Duodenal mucosa (tissue), 2 donors: ENCODE results near the gene KCTD15.
A peak's percentile ranks its signal among the peaks of the same experiment; 100 is the strongest.

Experiments used
- H3K27ac ChIP-seq: one replicate; pipeline ENCODE4 v1.7.0; 2013; ENCODE audit warnings: low read depth, low read length
- H3K27me3 ChIP-seq, 2 donors: one replicate each; pipeline ENCODE4 v1.7.0; 2013; ENCODE audit warnings: low read length in 2 of 2, control low read depth in 1 of 2; ENCODE audit not compliant: insufficient read depth in 2 of 2, control insufficient read depth in 1 of 2
- H3K36me3 ChIP-seq, 2 donors: one replicate each; pipeline ENCODE4 v1.7.0; 2013; ENCODE audit warnings: low read length in 2 of 2, control low read depth in 1 of 2; ENCODE audit not compliant: insufficient read depth in 2 of 2, control insufficient read depth in 1 of 2
- H3K4me1 ChIP-seq, 2 donors: one replicate each; pipeline ENCODE4 v1.7.0; 2013; ENCODE audit warnings: low read length in 2 of 2, control low read depth in 1 of 2; ENCODE audit not compliant: insufficient read depth in 2 of 2, control insufficient read depth in 1 of 2
- H3K4me3 ChIP-seq, 2 donors: one replicate each; pipeline ENCODE4 v1.7.0; 2013; ENCODE audit warnings: low read length in 2 of 2, low read depth in 1 of 2
- H3K9ac ChIP-seq, 2 donors: one replicate each; pipeline ENCODE4 v1.7.0; 2013; ENCODE audit warnings: low read length in 2 of 2, low read depth in 1 of 2
- H3K9me3 ChIP-seq, 2 donors: one replicate each; pipeline ENCODE4 v1.7.0; 2013; ENCODE audit warnings: low read length in 2 of 2, control low read depth in 1 of 2; ENCODE audit not compliant: control insufficient read depth in 1 of 2

The KCTD15 gene

DNA sequence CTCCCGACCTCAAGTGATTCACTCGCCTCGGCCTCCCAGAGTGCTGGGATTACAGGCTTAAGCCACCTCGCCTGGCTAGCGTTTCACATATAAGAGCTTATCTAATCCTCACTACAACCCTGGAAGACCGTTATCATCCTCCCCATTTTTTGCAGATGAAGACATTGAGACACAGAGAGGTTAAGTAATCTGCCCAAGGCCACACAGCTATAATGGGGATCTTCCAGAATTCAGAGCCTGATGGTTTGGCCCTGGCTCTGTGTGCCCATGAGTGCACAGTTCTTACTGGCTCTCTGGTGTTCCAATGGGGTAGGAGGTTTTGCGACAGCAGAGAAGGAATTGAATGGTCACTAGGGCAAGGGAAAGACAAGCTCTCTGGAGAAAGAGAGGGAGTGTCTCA, 16.8 kb upstream of the KCTD15 start:
- no peak overlapping the region for H3K9ac ChIP-seq
- no peak overlapping the region for H3K4me3 ChIP-seq
- peaks cover 0 to 4% of the 10 kb centered on the region in 2 donors for H3K4me1 ChIP-seq
- no peaks in the 10 kb centered on the region for H3K36me3 ChIP-seq
- H3K9me3 ChIP-seq: no peaks in the 10 kb centered on the region
- H3K27ac ChIP-seq: no peak overlapping the region
- peaks cover 19 to 22% of the 10 kb centered on the region in 2 donors for H3K27me3 ChIP-seq

- no peak overlapping the region for H3K27ac ChIP-seq
Measured at GRCh38 chr19:33780251-33780650, 16.4 kb upstream of the KCTD15 start.

DNA sequence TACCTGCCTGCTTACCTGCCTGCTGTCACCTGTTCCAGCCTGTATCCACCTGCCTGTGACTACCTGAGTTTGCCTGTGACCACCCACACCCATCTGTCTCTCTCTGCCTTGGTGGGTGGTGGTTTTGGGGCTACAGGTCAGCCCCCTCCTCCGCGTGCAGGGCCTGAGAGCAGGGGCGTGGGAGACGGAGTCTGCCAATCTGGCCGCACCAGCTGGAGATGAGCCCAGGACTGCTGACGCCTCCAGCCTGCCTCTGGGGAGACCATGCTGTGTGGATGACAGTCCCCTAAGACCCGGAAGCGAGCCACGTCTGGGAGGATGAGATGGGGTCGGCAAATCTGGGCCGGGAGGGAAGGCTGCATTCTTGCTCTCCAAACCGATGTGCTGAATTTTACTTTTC, 15.9 kb upstream of the KCTD15 start:
- Histone ChIP-seq H3K4me3 (no peak overlapping the region), H3K9ac (no peak overlapping the region), H3K4me1 (peaks cover 0 to 4% of the 10 kb centered on the region in 2 donors), H3K36me3 (no peaks in the 10 kb centered on the region), H3K27ac (no peak overlapping the region), H3K9me3 (no peaks in the 10 kb centered on the region), H3K27me3 (peaks cover 19 to 22% of the 10 kb centered on the region in 2 donors)

More at GRCh38 chr19:33780251-33780650, 16.4 kb upstream of the KCTD15 start:
- Histone ChIP-seq H3K9me3 (no peaks in the 10 kb centered on the region), H3K4me3 (no peak overlapping the region), H3K27me3 (peaks cover 19 to 22% of the 10 kb centered on the region in 2 donors), H3K36me3 (no peaks in the 10 kb centered on the region), H3K4me1 (peaks cover 0 to 4% of the 10 kb centered on the region in 2 donors), H3K9ac (no peak overlapping the region)

- Histone ChIP-seq H3K9ac (no peak overlapping the region), H3K9me3 (no peaks in the 10 kb centered on the region), H3K4me1 (peaks cover 0 to 4% of the 10 kb centered on the region in 2 donors), H3K36me3 (no peaks in the 10 kb centered on the region), H3K27ac (no peak overlapping the region), H3K4me3 (no peak overlapping the region), H3K27me3 (peaks cover 19 to 22% of the 10 kb centered on the region in 2 donors)
Measured at GRCh38 chr19:33781415-33781935, 15.2 kb upstream of the KCTD15 start.

DNA sequence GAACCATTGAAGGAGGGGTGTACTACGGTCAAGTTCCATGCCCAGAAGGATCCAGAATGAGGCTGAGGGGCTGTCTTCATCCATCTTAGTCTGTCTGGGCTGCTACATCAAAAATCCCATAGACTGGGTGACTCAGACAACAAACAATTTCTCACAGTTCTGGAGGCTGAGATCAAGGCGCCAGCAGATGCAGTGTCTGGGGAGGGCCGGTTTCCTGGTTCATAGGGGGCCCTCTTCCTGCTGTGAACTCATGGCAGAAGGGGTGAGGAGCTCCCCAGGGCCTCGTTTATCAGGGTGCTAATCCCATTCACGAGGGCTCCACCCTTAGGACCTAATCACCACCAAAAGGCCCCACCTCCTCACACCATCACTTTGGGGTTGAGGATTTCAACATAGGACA, 14.7 kb upstream of the KCTD15 start:
- H3K27me3 ChIP-seq: peaks cover 19 to 22% of the 10 kb centered on the region in 2 donors

DNA sequence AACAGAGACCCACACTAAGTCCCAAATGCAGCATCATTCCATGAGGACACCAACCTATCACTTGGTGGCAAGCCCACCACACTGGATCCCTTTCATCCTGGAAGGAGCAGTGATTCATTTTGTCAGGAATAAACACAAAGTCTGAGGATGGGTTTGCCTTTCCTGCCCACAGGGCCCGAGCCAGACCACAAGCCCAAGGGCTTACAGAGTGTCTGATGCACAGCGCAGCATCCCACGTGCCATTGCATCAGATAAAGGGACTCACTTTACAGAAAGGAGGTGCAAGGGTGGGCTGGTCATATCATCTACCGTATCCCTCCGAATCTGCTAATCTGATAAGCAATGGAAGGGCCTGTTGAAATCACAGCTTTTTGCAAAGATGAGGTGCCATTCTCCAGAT, 12.2 kb upstream of the KCTD15 start:
- Histone ChIP-seq H3K27ac (no peak overlapping the region), H3K4me1 (no peaks in the 10 kb centered on the region)

More for the DNA sequence above, 14.7 kb upstream of the KCTD15 start:
- Histone ChIP-seq H3K27ac (no peak overlapping the region), H3K4me1 (peaks cover 0 to 4% of the 10 kb centered on the region in 2 donors), H3K9me3 (no peaks in the 10 kb centered on the region), H3K4me3 (no peak overlapping the region), H3K9ac (no peak overlapping the region), H3K36me3 (no peaks in the 10 kb centered on the region)

DNA sequence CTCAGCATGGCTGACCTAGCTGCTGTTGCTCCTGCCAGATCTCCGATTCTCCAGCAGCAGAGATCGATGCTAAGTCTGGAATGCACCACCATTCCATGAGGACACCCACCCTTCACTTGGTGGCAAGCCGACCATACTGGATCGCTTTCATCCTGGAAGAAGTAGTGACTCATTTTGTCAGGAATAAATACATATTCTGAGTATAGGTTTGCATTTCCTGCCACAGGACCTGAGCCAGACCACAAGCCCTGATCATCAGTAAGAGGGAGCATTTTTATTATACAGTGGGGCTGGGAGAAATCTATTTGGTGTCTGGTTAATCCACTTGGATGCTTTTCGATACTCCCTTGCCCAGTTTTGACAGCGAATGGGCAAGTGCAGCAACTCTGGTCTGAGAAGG, 10.9 kb upstream of the KCTD15 start:
- Histone ChIP-seq H3K4me1 (no peaks in the 10 kb centered on the region), H3K9me3 (no peaks in the 10 kb centered on the region), H3K36me3 (no peaks in the 10 kb centered on the region), H3K9ac (no peak overlapping the region), H3K27ac (no peak overlapping the region), H3K4me3 (no peak overlapping the region), H3K27me3 (no peaks in the 10 kb centered on the region)

More for the DNA sequence above, 12.2 kb upstream of the KCTD15 start:
- no peaks in the 10 kb centered on the region for H3K9me3 ChIP-seq
- H3K36me3 ChIP-seq: no peaks in the 10 kb centered on the region
- H3K27me3 ChIP-seq: peaks cover 10% of the 10 kb centered on the region in 2 donors
- H3K9ac ChIP-seq: no peak overlapping the region
- H3K4me3 ChIP-seq: no peak overlapping the region

DNA sequence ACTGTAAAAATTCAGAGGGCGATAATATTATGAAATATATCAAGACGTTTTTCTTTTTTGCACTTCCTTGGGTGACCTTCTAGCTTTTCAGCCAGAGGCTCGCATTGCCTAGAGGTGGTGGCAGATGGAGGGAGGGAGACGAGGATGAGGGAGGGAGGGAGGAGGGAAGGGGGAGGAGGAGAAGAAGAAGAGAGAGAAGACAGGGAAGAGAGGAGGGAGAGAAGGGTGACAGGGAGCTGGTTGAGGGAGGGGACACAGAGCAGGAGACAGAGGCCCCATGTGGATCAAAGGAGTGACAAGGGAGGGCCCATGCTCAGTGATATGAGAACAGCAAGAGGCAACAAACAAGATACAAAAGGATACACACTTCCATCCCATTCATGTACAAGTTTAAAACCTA, 8.0 kb upstream of the KCTD15 start:
- no peak overlapping the region for H3K4me3 ChIP-seq
- peaks cover 0 to 11% of the 10 kb centered on the region in 2 donors for H3K27me3 ChIP-seq
- no peaks in the 10 kb centered on the region for H3K4me1 ChIP-seq

GRCh38 chr19:33789344-33789743, 7.3 kb upstream of the KCTD15 start:
- Histone ChIP-seq H3K27me3 (peaks cover 0 to 11% of the 10 kb centered on the region in 2 donors), H3K9ac (no peak overlapping the region)

More for the DNA sequence above, 8.0 kb upstream of the KCTD15 start:
- Histone ChIP-seq H3K9ac (no peak overlapping the region), H3K27ac (no peak overlapping the region), H3K9me3 (no peaks in the 10 kb centered on the region), H3K36me3 (no peaks in the 10 kb centered on the region)

GRCh38 chr19:33794683-33795369, 1.8 kb upstream of the KCTD15 start:
- Histone ChIP-seq H3K36me3 (no peaks in the 10 kb centered on the region), H3K9ac (peak overlapping the region in 1 of 2 donors; percentile 43), H3K27ac (peak overlapping the region; percentile 89), H3K27me3 (peaks cover 4 to 13% of the 10 kb centered on the region in 2 donors), H3K4me3 (peak overlapping the region; percentile 29 to 68), H3K9me3 (no peaks in the 10 kb centered on the region), H3K4me1 (peaks cover 0 to 8% of the 10 kb centered on the region in 2 donors)

More at GRCh38 chr19:33789344-33789743, 7.3 kb upstream of the KCTD15 start:
- H3K9me3 ChIP-seq: no peaks in the 10 kb centered on the region
- H3K36me3 ChIP-seq: no peaks in the 10 kb centered on the region
- H3K27ac ChIP-seq: no peak overlapping the region
- no peaks in the 10 kb centered on the region for H3K4me1 ChIP-seq
- no peak overlapping the region for H3K4me3 ChIP-seq
